Epithelial cell of prostate (primary cell): ENCODE results near the gene ACCS.
A peak's percentile ranks its signal among the peaks of the same experiment; 100 is the strongest.

ENCODE experiments used
- DNase-seq: peaks from one replicate; pipeline ENCODE4 v3.0.0-alpha.2; 2011; ENCODE audit warnings: low read depth, low spot score
- H3K27ac ChIP-seq: fragments of 450-650 bp; 2 replicates; pipeline ENCODE4 v1.5.1; 2017; ENCODE audit warnings: mild to moderate bottlenecking

ACCS gene

DNA sequence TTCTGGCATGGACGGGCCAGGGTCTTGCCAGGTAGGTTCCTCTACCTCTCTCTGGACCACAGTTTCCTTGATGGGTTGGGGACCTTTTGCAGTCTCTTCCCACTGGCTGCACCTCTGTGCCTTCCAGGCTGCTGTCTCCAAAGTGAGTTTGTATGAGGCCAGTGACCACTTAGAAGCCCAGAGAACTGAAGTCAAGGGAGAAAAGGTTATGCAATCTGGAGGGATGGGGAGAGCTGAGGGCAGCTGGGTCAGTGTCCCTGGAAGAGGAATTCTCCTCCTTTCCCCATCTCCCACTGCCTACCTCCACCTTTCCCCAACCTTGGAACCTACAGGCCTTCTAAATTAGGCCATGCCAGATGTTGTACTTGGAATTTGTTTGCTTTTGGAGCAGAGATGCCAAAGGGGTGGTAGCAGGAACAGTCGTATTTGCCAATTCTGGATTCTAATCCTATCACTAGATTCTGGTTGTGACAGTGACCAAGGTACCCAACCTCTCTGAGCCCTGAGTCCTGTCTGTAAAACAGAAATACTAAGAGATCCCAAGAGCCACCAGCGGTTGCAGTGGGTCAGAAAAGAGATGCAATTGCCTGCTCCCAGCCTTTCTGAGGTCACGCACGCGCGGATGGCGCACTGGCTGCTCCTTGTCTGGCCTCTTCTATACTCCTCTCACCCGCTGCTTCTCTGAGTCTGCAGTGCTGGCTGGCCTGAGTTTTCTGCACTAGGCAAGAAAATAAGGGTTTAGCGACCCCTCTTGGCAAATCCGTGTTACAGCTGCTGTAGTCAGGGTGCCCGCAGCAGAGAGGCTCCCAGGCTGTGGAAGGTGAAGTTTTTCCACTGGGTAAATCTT, 29.0 kb upstream of the ACCS start:
- H3K27ac ChIP-seq = no peak overlapping the region
- DNase-seq = peak; percentile 10

DNA sequence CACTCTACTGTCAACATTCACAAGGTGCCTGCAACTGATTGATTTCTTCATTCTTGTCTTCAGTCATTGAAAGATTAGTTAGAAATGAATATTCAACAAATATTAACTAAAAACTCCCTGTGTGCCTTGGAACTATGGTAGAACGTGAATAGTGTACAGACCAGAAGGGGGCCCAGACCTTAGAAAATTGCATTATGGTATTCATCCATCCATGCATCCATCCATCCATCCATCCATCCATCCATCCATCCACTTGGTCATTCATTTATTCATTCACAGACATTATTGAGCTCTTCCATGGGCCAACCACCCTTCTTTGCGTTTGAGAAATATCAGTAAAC, 28.4 kb upstream of the ACCS start:
- no peak overlapping the region for H3K27ac ChIP-seq
- DNase-seq = no peak

DNA sequence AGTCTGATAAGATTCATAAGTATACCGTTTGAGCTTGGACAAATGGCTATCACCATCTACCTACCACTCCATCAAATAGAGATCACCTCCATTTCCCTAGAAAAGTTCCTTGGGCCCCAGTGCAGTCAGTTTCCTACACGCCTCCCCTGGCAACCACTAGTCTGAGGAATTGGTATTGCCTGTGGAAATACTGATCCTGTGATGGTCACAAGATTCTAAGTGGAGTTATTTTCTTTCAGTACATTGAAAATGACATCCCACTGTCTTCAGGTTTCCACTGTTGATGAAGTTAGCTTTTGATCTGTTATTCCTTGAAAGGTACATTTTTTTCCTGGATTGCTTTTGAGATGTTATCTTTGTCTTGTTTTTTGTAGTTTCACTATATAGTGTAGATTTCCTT, 22.9 kb upstream of the ACCS start:
- DNase-seq = no peak
- H3K27ac ChIP-seq = no peak overlapping the region

DNA sequence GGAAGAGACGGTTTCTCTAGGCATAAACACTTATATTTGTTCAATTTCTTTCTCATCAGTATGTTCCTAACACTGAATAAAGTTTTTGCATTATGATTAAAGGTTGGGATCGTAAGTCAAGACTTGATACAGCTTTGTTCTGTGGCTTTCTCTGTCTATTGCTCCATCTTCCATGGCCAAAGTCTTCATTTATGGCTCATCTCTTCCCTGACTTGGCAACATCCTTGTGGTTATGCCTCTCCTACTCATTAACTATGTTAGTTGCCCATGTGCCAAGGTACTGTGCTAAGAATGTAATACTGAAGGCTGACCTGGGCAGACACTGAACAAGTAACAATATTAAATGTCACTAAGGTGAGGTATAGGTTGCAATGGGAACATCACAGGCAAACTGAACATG, 19.9 kb upstream of the ACCS start:
- DNase-seq = no peak
- no peak overlapping the region for H3K27ac ChIP-seq

GRCh38 chr11:44047298-44047697, 18.8 kb upstream of the ACCS start:
- H3K27ac ChIP-seq = no peak overlapping the region
- no peak for DNase-seq

- H3K27ac ChIP-seq = no peak within 1 kb of the TSS
These were observed 18.1 kb upstream of the ACCS start, which contains the start of gene ACCSL for GRCh38 chr11:44047931-44048431. ACCSL (plus strand) TSS chr11:44047981; CDS start chr11:44048037, 56 bp downstream.

DNA sequence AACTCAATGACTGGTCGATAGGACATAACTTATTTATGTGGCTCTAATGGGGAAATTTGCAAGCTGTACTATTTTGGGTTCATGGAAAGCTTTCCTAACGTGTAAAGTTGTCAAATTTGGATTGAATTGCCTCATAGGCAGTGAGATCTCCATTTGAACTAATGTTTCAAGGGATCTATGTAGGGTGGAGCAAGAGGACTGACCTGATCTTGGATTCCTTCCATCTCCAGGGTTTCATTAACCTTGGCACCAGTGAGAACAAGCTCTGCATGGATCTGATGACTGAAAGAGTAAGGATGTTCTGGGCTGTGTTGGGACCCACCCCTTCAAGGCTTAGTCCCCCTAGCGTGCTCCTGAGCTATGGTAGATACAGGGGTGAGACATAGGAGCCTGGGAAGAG, 16.2 kb upstream of the ACCS start:
- no peak for DNase-seq
- no peak overlapping the region for H3K27ac ChIP-seq

More at GRCh38 chr11:44047931-44048431, 18.1 kb upstream of the ACCS start, which contains the start of gene ACCSL:
- no peak for DNase-seq

DNA sequence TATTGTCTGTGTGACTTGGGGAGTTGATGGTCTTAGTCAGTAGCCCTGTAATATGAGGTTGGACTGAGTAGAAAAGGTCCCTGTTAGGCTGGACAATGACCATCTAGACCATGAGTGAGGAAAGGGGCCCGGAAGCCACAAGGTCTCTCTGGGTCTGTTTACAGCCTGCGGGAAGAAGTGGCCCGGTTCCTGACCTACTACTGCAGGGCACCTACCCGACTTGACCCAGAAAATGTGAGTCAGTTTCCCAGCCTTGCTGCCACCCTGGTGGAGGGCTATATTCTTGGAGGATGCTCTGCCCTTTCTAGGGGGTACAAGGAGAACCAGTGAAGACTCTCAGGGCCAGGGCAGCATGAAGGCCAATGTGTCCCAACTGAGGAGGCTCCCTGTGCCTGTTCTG, 14.9 kb upstream of the ACCS start:
- no peak for DNase-seq
- H3K27ac ChIP-seq = no peak overlapping the region

- DNase-seq = no peak
- H3K27ac ChIP-seq = no peak overlapping the region
These were observed 8.7 kb upstream of the ACCS start for GRCh38 chr11:44057340-44057739.

GRCh38 chr11:44058275-44058674, 7.8 kb upstream of the ACCS start:
- H3K27ac ChIP-seq = no peak overlapping the region
- no peak for DNase-seq

DNA sequence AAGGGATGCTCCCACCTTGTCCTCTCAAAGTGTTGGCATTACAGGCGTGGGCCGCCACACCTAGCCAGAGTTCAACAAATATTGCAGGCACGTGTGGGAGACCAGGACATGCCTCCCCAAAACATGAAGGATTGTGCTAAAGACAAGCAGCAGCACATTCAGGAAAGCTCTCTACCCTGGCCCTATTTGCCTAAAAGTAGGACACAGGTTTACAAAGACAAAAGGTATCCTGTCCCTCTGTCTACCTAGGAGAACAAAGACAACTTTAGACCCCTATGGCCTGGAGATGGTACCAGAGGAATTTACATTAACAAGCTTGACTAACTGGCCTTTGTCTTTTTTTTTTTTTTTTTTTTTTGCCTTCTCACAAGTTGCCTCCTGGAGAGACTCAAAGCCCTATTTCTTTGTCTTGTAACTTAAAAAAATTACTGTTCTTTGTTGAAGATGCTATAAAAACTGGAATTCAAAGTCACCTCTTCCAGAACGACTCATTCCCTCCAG, 859 bp upstream of the ACCS start:
- H3K27ac ChIP-seq = no peak overlapping the region

DNA sequence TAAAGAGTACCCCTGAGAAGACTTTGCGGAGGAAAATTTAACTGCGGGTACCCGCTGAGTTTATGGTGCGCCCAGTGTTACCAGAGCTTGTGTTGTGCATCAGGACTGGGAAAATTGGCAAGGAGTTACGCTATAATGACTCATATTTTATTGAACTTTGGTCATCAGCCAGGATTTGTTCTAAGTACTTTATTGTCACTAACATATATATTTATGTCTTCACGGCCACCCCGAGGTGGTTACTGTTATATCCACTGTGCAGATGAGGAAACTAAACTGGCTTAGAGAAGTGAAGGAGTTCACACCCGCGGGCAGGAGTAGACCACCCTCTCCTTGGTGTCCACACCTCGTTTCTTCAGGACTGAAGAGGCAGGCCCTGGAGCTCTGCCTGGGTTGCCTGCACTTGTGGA, 667 bp downstream of the ACCS start:
- peak; percentile 40 for DNase-seq
- peak overlapping the region; percentile 82 for H3K27ac ChIP-seq

More for the DNA sequence above, 859 bp upstream of the ACCS start:
- DNase-seq = no peak

DNA sequence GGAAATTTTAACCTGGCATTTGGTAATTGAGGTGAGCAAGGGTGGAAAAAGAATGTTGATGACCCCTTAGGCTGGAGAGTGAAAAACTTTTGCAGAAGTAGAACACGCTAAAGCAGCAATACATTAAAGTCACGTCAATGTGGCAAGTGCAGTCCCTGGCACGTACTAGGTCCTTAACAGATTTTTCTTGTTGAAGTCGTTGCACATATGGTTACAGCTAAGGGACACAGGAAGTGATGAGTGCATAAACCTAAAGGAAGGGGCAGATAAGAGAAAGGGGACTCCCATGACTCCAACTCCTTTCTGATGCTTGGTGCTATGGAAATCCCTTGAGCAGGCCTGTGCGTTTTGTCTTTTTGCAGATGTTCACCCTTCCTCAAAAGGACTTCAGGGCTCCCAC, 1.2 kb downstream of the ACCS start:
- H3K27ac ChIP-seq = no peak overlapping the region
- no peak for DNase-seq

- no peak for DNase-seq
- H3K27ac ChIP-seq = no peak overlapping the region
These were observed 2.1 kb downstream of the ACCS start for GRCh38 chr11:44068180-44068579.

GRCh38 chr11:44071157-44071556, 5.1 kb downstream of the ACCS start:
- no peak for DNase-seq
- H3K27ac ChIP-seq = no peak overlapping the region

- DNase-seq = no peak
- H3K27ac ChIP-seq = no peak overlapping the region
These were observed 6.9 kb downstream of the ACCS start for GRCh38 chr11:44072757-44073658.

- DNase-seq = no peak
- H3K27ac ChIP-seq = no peak overlapping the region
These were observed 12.7 kb downstream of the ACCS start for GRCh38 chr11:44078794-44079193.

- H3K27ac ChIP-seq = no peak overlapping the region
- no peak for DNase-seq
These were observed 13.3 kb downstream of the ACCS start for GRCh38 chr11:44079376-44079775.

DNA sequence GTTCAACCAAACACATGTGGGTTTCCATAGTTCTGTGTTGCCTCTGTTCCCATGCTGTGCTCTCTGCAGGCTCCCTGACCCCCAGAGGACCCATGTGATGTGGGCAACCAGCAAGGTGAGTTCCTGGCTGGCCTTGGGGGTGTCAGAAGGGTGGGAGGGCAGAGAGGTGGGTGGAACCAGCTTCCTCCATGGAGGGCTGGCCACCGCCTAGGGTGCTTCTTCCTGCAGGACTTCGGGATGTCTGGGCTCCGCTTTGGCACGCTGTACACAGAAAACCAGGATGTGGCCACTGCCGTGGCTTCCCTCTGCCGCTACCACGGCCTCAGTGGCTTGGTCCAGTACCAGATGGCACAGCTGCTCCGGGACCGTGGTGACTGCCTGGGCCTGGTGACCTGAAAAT, 14.9 kb downstream of the ACCS start:
- H3K27ac ChIP-seq = no peak overlapping the region
- no peak for DNase-seq

DNA sequence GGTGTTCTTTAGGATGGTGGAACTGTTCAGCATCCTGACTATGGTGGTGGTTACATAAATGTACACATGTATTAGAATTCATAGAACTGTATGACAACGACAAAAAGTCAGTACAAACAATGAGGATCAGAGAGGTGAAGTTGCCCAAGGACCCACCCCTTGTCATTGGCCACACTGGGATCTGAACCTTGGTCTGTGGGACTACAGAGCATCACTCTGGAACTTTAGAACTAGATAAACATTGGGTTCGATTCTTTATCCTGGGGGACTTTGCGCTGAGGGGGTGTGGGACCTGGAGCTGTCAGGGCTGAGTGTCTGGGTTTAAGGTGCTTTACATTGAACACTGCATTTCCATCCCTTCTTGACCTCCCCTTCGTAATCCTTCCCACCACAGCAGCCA, 16.6 kb downstream of the ACCS start:
- no peak for DNase-seq

GRCh38 chr11:44083433-44083832, 17.4 kb downstream of the ACCS start:
- H3K27ac ChIP-seq = no peak overlapping the region
- no peak for DNase-seq

More for the DNA sequence above, 16.6 kb downstream of the ACCS start:
- H3K27ac ChIP-seq = no peak overlapping the region
